Activated CD4-positive, alpha-beta T cell treated with anti-CD3 and anti-CD28 coated beads for 24 hours (primary cell): ENCODE results near the gene LBR.

ENCODE experiments used
- DNase-seq, 2 donors: peaks; one replicate each; pipeline ENCODE4 v3.0.0-alpha.2; 2020; ENCODE audit warnings: low read depth in 2 of 2

Gene LBR

GRCh38 chr1:225378880-225379279, 49.0 kb downstream of the LBR start:
- no peak for DNase-seq

GRCh38 chr1:225374996-225375395, 52.8 kb downstream of the LBR start:
- DNase-seq, result no peak

GRCh38 chr1:225373155-225373554, 54.7 kb downstream of the LBR start:
- DNase-seq, result no peak

DNA sequence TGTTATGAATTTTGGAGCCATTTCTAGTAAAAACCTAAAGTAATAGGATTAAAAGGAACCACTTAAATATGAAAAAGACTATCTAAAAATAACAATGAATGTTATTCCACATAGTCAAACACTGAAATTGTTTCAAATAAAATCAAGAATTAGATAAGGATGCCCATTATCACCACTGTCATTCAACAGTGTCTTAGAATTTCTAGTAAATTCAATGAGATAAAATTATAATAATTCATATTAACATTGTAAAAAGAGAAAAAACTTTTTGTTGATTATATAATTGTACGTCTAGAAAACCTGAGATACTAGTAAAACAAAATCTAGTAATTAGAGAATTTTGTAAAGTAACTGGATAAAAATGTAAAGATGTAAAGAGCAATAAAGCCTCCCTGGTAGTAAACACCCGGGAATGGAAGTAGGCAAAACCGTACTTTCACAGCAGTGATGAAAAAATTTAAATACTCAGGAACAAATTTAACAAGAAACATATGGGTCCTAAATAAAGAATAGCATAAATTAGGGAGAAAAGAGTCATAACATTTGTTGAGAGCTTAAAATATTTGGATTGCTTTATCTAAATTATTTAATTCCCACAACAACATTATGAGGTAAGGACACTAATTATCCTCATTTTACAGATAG, 56.4 kb downstream of the LBR start:
- DNase-seq, result no peak

DNA sequence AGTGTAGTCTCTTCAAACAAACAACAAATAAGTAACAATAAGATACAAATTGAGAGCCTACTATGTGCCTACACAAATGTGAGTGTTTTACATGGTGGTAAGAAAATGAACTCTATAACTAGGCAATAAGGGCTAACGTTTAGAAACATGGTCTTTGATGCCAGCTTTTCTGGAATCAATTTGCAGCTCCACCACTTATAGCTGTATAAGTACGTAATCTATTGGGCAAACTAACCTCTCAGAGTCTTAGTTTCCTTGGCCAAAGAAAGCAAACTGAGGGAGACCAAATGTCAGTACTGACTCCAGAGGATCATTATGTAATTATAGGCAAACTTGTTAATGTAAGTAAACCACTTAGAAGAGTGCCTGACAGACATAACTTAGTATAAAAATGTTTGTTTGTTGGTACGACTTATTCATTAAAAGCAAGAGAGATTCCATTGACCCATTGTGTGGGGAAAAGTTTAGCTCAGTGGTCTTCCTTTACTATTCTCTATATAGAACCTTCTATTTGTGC, 59.7 kb downstream of the LBR start:
- DNase-seq, result no peak

DNA sequence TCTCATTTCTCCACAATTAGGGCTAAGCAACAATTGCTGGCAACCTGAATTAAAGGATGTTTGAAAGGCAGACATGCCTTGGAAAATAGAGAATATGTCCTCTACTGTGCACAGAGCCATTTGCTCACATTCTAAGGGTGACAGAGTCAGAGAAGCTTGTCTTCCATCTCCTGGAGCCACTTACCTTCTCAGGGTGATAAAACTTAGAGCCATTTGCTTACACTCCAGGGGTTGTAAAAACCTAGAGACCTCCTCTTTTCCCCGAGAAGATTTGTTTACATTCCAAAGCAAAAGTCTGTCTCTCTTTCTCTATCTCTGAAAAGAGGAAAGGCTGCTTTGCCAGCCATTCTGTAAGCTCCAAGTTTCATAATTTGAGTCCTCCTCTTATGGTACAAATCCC, 61.3 kb downstream of the LBR start:
- DNase-seq, result no peak

DNA sequence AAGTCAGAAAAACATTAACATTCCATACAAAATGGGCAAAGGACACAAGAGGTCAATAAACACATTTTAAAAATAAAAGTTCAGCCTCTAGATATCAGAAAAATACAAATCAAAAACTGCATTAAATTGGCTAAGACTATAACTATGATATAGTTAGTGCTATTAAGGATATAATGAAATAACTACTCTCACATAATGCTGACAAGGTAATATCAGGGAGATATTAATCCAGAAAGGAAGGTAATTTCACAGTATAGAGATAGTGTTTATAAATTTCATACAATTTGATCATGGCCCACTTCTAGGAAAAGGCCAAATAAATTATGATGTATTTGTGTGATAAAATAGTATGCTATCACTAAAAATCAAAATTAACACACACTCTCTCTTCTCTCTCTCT, 61.8 kb downstream of the LBR start:
- DNase-seq, result no peak

- no peak for DNase-seq
These were observed 63.4 kb downstream of the LBR start for GRCh38 chr1:225364439-225364838.

- no peak for DNase-seq
These were observed 65.0 kb downstream of the LBR start for GRCh38 chr1:225362805-225363204.

DNA sequence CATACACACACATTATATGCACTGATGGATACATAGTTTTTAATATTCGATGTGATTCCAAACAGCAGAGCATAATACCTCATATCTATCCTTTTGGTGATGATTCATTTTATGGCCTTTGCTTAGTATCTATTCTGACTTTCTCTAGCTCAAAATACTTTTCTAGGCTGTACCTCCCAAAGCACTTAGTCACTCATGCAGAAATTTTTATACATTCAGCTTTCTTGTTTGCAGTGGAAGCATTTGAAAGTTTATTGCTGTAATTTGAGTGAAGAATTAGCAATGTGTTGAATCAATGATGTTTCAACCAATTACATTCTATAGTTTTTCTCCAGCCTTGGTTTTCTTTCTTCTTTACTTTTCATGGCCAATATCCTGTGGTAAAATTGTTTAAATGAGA, 66.7 kb downstream of the LBR start:
- no peak for DNase-seq

GRCh38 chr1:225360119-225360518, 67.7 kb downstream of the LBR start:
- no peak for DNase-seq

GRCh38 chr1:225355863-225356262, 72.0 kb downstream of the LBR start:
- DNase-seq, result no peak

GRCh38 chr1:225354906-225355305, 72.9 kb downstream of the LBR start:
- no peak for DNase-seq
